IPS-15b (cell line): ENCODE measurements around the gene JPH4.

Source experiments
- H3K27me3 ChIP-seq: one replicate; pipeline ENCODE4 v1.6.1; 2013; ENCODE audit warnings: low read length; ENCODE audit not compliant: control insufficient read depth, insufficient read depth
- H3K36me3 ChIP-seq: one replicate; pipeline ENCODE4 v1.6.1; 2013; ENCODE audit warnings: low read length; ENCODE audit not compliant: control insufficient read depth, insufficient read depth
- H3K4me1 ChIP-seq: one replicate; pipeline ENCODE4 v1.6.1; 2013; ENCODE audit warnings: mild to moderate bottlenecking, low read length; ENCODE audit not compliant: control insufficient read depth, insufficient read depth
- H3K4me3 ChIP-seq: one replicate; pipeline ENCODE4 v1.5.1; 2013; ENCODE audit warnings: low read depth, low read length
- H3K9ac ChIP-seq: one replicate; pipeline ENCODE4 v1.6.1; 2013; ENCODE audit warnings: low read depth, mild to moderate bottlenecking, low read length
- H3K9me3 ChIP-seq: one replicate; pipeline ENCODE4 v1.6.1; 2013; ENCODE audit warnings: mild to moderate bottlenecking, low read length; ENCODE audit not compliant: control insufficient read depth, insufficient read depth

Gene JPH4

DNA sequence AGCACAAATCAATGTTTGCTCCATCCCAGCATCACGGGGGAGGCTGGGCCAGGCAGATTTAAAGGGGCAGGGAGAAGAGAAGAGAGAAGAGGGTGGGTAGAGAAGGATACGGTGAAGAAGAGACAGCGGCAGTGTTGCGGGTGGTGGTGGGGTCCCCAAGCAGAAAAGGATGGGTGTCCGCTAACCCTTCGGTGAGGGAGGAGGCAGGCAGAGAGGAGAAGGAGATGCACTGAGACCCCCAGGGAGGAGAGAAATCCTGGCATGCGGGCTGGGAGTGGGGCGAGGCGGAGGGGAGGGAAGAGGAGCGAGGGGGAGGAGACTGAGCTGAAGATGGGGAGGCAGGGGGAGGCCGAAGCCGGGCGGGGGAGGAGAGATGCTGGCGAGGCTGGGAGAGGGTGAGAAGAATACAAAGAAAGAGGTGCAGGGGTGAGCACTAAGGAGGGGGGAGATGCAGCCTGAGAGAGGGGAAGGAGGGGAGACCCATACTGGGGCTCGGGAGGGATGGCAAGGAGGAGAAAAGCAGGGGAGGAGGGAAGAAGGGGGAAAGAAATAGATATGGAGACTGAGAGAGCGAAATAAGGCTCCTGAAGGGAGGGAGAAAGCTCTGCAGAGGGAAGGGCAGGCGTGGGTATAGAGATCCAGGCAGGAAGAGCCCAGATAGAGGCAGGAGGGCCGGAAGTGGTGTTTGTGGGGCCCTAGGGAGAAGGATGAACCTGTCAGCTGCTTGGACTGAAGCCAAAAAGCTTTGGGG is at the start of gene JPH4:
Gene JPH4, minus strand, starts transcription at position 231 of the 751 bp plus-strand sequence. CDS start 1,337 bp downstream, outside the sequence.
- no peaks in the 10 kb centered on the region for H3K9me3 ChIP-seq
- H3K9ac ChIP-seq, result no peak within 1 kb of the TSS
- peaks cover 6% of the 10 kb centered on the region for H3K4me1 ChIP-seq
- H3K4me3 ChIP-seq, result peak within 1 kb of the TSS; percentile 72
- no peaks in the 10 kb centered on the region for H3K36me3 ChIP-seq
- peaks cover 25% of the 10 kb centered on the region for H3K27me3 ChIP-seq

DNA sequence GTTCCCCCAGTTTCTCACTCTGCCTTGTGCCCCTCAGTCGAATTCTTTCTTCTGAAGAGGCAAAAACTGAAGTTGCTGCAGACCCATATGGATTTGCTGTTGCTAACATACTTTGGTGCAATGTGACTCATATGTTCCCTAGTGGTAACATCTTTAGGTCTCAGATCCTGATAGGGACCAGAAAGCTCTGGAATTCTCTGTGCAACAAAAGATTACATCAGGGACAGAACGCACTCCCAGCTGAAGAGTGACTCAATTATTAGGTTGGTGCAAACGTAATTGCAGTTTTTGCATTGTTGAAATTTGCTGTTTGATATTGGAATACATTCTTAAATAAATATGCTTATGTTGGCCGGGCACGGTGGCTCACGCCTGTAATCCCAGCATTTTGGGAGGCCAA is 49.4 kb upstream of the JPH4 start:
- no peak overlapping the region for H3K9ac ChIP-seq
- no peak overlapping the region for H3K4me3 ChIP-seq
- no peaks in the 10 kb centered on the region for H3K27me3 ChIP-seq
- peaks cover 5% of the 10 kb centered on the region for H3K4me1 ChIP-seq
- H3K9me3 ChIP-seq, result peaks cover 12% of the 10 kb centered on the region
- H3K36me3 ChIP-seq, result no peaks in the 10 kb centered on the region

DNA sequence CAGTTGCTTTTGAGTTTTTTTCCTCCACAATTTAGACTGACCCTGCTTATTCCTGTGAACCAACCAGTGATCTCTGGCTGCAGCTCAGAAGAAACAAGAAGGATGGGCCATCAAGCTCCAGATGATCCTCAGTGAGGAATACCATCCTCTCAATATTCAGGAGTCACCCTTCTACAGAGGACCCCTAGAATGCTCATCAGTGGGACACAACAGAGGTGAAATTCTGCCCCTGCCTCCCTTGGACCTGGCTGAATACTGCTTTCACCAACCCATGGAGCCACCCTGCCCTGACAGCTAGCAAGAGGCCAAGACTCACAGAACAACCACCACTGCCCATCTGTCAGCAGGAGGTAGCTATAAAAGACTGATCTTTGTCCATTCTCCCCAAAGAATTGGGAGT is 48.4 kb upstream of the JPH4 start:
- Histone ChIP-seq H3K36me3 (no peaks in the 10 kb centered on the region), H3K9ac (no peak overlapping the region), H3K27me3 (no peaks in the 10 kb centered on the region), H3K9me3 (peaks cover 12% of the 10 kb centered on the region), H3K4me1 (peaks cover under 1% of the 10 kb centered on the region), H3K4me3 (no peak overlapping the region)

DNA sequence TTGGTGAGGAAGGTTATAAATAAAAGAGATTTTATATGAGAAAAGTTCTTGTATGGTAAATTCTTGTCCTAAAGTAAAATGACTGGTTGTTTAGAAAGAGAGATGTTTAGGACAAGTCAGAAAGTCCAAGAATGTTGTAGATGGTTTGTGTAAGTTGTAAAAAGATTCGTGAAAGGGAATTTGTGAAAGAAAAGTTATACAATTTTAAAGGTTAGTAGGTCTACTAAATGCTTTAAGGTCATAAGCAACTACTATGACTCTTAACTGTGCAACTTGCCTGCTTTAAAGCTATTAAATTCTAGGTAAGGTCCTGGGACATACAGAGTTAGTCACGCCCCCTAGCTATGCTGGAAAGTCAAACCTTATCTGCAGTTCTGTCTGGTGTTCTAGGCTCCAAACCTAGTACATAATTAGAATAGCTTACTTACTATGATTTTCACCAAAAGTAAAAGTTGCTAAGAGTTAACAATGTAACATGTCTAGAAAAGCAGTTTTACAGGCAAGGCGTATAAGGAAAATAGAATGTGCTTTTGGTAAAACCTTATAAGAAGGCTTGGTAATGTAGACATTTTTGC is 46.3 kb upstream of the JPH4 start:
- H3K36me3 ChIP-seq, result no peaks in the 10 kb centered on the region
- H3K4me3 ChIP-seq, result no peak overlapping the region
- H3K27me3 ChIP-seq, result no peaks in the 10 kb centered on the region
- peaks cover 12% of the 10 kb centered on the region for H3K9me3 ChIP-seq
- no peaks in the 10 kb centered on the region for H3K4me1 ChIP-seq
- H3K9ac ChIP-seq, result no peak overlapping the region

DNA sequence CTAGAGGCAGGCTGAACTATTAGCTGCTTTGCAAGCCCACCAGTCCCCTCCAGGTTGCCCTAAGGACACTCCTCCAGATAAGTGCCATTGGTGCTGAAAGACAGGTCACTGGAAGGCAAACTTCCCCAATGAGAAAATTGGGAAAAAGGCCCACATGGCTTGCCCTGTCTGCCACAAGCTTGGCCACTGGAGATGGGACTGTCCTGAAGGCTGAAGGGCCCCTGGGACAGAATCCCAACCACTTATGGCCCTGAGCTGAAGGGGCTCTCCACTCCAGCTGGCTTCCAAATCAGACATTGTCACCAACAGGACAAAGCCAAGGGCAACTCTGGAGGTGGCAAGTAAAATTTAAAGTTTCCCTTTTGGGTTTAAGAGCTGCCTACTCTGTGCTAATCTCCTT is 45.4 kb upstream of the JPH4 start:
- no peaks in the 10 kb centered on the region for H3K27me3 ChIP-seq
- H3K4me3 ChIP-seq, result no peak overlapping the region
- H3K4me1 ChIP-seq, result no peaks in the 10 kb centered on the region
- peaks cover 12% of the 10 kb centered on the region for H3K9me3 ChIP-seq
- no peaks in the 10 kb centered on the region for H3K36me3 ChIP-seq
- H3K9ac ChIP-seq, result no peak overlapping the region

DNA sequence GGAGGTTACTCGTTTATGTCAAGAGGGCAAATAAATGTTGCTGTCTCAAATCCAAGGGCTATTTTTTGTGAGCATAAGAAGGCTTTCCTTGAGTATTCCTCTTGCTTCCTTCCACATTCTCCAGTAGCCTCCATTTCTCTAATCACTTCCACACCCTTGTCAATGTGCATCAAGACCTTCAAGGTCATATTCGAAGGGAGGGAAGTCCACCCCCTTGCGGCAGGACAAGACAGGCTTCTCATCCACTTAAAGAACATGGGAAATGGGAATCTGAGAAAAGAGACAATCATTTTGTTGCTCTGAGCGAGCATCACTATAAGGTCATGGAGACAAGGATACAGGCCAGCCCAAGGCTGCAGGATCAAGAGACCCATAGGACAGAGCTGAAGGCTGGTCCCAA is 44.4 kb upstream of the JPH4 start:
- H3K9me3 ChIP-seq, result peaks cover 12% of the 10 kb centered on the region
- no peaks in the 10 kb centered on the region for H3K36me3 ChIP-seq
- no peaks in the 10 kb centered on the region for H3K4me1 ChIP-seq
- no peak overlapping the region for H3K9ac ChIP-seq
- no peaks in the 10 kb centered on the region for H3K27me3 ChIP-seq
- no peak overlapping the region for H3K4me3 ChIP-seq

DNA sequence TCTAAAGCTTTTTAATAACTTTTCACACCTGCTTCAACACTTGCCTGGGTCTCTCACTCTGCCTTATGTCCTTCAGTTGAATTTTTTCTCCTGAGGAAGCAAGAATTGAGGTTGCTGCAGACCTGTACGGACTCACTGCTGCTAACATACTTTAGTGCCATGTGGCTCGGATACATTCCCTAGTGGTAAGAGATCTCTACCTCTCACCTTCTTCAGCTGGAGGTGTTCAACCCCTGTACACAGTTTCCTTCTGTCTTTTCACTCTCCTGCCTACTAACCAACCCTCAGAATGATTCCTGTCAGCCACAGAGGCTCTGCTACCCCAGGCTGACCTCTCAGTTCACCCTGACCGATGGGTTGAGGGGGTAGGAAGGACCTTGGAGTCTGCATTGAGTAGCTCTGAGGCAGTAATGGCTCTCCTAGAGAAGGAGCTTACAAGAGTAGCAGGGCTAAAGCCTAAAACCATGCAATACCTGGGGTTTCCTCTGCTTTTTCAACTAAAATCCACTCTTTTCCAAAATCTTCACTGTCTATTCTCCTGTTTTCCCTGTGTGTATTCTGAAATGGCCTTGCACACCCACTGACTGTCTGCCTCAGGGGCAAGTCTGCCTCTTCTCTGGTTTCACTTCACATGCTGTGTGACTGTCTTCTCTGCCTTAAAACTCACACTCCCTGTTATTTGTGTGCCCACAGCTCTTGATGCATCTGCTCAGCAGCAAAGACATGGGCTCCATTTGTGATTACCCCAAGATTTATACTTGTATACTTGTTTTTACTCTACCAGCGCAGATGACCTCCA is 43.5 kb upstream of the JPH4 start:
- no peak overlapping the region for H3K4me3 ChIP-seq
- no peak overlapping the region for H3K9ac ChIP-seq
- no peaks in the 10 kb centered on the region for H3K36me3 ChIP-seq
- no peaks in the 10 kb centered on the region for H3K27me3 ChIP-seq
- H3K9me3 ChIP-seq, result peaks cover 12% of the 10 kb centered on the region
- H3K4me1 ChIP-seq, result no peaks in the 10 kb centered on the region

DNA sequence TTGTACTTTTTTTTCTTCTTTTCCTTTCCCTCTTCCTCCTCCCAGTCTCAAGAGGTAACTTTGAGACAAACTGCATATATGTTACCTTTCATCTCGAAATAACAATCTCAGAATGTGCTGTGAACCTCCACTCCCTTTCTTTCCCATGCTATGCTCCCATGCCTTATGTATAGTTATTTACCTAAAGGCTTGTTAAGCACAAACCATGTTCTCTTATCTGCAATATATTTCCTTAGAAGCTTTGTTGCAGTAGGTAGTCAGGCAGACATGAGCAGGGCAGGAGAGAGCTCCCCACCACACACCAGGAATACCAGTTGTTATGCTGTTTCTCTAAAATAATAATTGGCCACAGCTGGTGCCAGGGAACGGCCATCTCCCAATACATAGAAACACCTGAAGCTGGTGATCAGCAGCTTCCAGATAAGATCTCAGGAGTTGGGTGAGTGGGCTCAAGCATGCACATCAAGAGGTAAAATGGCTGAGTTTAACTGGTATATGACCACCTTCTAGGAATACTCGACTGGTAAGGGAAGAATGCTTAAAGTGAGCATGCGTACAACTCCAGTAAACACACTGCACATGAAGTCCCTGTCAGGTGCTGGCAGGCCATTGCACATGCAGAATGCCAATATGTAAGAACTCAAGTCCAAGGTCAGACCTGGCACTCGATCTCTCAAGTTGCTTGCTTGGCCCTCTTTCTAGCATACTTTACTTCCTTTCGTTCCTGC is 42.8 kb upstream of the JPH4 start:
- Histone ChIP-seq H3K4me3 (no peak overlapping the region), H3K4me1 (no peaks in the 10 kb centered on the region), H3K9ac (no peak overlapping the region), H3K9me3 (peaks cover 12% of the 10 kb centered on the region), H3K27me3 (no peaks in the 10 kb centered on the region), H3K36me3 (no peaks in the 10 kb centered on the region)

DNA sequence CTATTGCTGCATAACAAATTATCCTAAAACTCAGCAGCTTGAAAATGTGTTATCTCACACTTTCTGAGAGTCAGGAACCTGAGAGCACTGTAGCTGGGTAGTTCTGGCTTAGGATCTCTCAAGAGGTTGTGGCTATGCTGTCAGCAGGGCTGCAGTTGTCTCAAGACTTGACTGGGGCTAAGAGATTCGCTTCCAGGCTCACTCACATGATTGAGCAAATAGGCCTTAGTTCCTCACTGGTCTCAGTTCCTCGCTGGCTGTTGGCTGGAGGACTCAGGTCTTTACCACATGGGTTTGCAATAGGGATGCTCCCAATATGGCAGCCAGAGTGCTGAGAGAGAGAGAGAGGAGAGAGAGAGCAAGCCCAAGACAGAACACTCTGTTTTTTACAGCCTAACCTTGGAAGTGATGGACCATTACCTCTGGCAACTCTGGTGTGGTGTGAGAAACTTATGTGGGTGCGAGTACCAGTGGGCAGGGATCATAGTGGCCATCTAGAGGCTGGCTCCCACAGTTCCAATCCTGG is 41.6 kb upstream of the JPH4 start:
- H3K27me3 ChIP-seq, result no peaks in the 10 kb centered on the region
- no peak overlapping the region for H3K9ac ChIP-seq
- no peaks in the 10 kb centered on the region for H3K36me3 ChIP-seq
- H3K4me3 ChIP-seq, result no peak overlapping the region
- no peaks in the 10 kb centered on the region for H3K4me1 ChIP-seq
- peaks cover 11% of the 10 kb centered on the region for H3K9me3 ChIP-seq

DNA sequence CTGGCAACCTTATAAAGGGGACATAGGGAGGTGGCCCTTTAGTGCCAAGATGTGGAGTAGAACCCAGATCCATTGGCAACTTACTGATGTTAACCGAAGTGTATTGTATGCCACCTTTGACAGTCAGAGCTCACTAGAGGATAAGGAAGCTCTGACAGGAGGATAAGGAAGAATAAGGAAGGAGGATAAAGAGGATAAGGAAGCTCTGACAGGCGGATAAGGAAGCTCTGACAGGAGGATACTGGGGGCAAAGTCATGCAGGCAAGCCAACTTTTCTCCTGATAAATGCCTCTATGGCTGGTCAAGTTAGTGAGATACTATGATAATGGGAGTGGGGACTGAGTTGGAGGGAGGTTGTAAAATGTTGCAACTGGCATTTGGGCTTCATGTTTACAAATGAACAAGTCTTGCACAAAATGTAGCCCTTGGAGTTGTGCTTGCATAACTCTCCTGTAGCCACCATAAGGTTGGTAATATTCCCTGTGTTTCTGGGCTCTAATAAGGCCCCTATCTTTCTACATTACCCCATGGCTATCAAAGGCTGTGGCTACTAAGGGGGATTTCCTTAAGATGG is 39.9 kb upstream of the JPH4 start:
- Histone ChIP-seq H3K9ac (no peak overlapping the region), H3K27me3 (no peaks in the 10 kb centered on the region), H3K4me1 (no peaks in the 10 kb centered on the region), H3K9me3 (no peaks in the 10 kb centered on the region), H3K4me3 (no peak overlapping the region), H3K36me3 (no peaks in the 10 kb centered on the region)

DNA sequence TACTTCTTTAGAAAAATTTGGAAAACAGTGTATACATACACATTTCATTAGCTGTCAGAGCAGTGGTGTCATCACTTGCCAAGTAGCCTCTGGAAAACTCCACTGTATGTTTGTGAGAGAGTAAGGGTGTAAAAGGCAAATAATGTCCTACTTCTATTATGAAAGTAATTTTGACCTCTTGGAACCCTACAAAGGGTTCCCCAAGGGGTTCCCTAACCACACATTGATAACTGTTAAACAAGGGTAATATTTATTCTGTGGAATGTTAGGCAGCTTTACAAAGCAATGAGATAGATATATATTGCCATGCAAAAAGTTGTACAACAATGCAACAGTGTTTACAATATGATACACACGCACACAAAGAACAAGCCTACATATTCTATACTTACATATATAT is 38.9 kb upstream of the JPH4 start:
- Histone ChIP-seq H3K4me3 (no peak overlapping the region), H3K4me1 (no peaks in the 10 kb centered on the region), H3K36me3 (no peaks in the 10 kb centered on the region), H3K9ac (no peak overlapping the region), H3K9me3 (no peaks in the 10 kb centered on the region), H3K27me3 (no peaks in the 10 kb centered on the region)
